ENCODE data around the gene BAAT. TPM values are rescaled to one million over a fixed set of nuclear protein-coding genes. Genes with fewer than 3 reads are reported as not detected.

The BAAT gene
- total and polyA plus RNA-seq, 2 donors = 0.09 to 0.11 TPM

DNA sequence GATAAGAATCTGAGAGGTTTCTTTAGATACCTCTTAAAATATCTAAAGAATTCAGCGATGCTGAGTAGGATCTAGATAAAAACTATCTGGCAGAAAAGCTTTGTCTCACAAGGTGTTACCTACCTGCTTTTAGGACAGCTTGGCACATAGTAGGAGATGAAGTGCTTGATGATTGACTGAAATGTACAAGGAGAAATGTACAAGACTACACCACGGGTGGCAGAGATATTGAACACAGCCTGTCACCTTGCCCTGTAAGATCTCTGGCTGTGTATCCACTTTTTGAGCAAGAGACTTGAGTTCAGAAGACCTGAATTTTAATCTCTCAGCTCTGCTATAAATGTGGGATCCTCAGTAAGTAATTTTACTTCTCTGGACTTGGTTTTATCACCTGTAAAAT, 35.1 kb upstream of the BAAT start:
- H3K27me3 ChIP-seq (ENCODE audit: control insufficient read depth in 2 of 2, insufficient read depth in 1 of 2, low read length in 1 of 2) = no peaks in the 10 kb centered on the region
- no peak overlapping the region for H3K4me3 ChIP-seq (ENCODE audit: low read length in 2 of 2)
- no peaks in the 10 kb centered on the region for H3K36me3 ChIP-seq (ENCODE audit: control insufficient read depth in 2 of 2, insufficient read depth in 2 of 2, low read length in 1 of 2)
- H3K9me3 ChIP-seq (ENCODE audit: control insufficient read depth in 2 of 2, insufficient read depth in 1 of 2, low read length in 1 of 2) = no peaks in the 10 kb centered on the region
- H3K27ac ChIP-seq (ENCODE audit: low read depth in 1 of 2, low read length in 1 of 2) = no peak overlapping the region
- no peak for DNase-seq (ENCODE audit: low read depth in 6 of 9, low spot score in 9 of 9)
- H3K4me1 ChIP-seq (ENCODE audit: control insufficient read depth in 2 of 2, insufficient read depth in 2 of 2, low read length in 2 of 2) = no peaks in the 10 kb centered on the region
- 96% methylated on average over 2 of the region's 2 CpGs for WGBS

DNA sequence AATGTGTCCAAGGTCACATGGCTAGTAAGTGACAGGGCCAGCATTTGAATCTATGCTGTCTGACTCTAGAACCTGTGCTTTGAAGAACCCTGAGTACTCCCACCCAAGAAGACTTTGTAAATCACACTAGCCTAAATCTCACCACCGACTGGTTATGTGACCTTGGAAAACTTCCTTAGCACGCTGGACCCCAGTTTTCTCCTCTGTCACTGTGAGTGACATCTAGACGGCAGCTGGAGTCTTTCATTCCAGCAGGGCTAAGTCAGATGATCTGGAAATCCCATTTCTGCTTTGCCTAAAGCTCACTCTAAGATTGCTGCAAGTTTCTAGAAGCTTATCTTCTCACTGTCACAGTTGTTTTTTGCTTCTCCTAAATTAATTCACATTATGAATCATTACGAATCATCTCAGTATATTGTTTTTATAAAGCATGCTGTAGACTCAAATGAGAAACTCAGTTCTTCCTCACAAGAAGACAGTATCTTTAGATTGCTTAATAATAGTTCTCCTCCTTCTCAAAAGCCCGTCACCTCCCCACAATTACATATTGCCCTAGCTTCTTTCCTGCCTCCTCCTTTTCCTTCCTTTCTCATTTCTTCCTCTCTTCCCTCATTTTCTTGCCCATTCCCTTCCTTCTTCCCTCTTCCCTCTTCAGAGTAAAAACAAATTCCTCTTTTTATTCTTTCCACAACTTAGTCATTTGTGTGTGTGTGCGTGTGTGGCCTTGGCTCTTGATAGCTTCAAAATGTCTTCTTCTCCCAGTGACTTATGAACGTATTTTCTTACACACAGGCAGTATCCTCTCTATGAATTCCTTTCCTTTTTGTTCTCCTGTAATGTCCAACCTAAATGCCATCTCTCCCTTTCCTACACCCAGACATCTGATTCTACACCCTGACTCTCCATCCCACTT, 34.0 kb upstream of the BAAT start:
- 92% methylated on average over 7 of the region's 7 CpGs for WGBS
- H3K36me3 ChIP-seq (ENCODE audit: control insufficient read depth in 2 of 2, insufficient read depth in 2 of 2, low read length in 1 of 2) = no peaks in the 10 kb centered on the region
- H3K27me3 ChIP-seq (ENCODE audit: control insufficient read depth in 2 of 2, insufficient read depth in 1 of 2, low read length in 1 of 2) = no peaks in the 10 kb centered on the region
- no peak overlapping the region for H3K27ac ChIP-seq (ENCODE audit: low read depth in 1 of 2, low read length in 1 of 2)
- no peaks in the 10 kb centered on the region for H3K4me1 ChIP-seq (ENCODE audit: control insufficient read depth in 2 of 2, insufficient read depth in 2 of 2, low read length in 2 of 2)
- DNase-seq (ENCODE audit: low read depth in 6 of 9, low spot score in 9 of 9) = no peak
- H3K9me3 ChIP-seq (ENCODE audit: control insufficient read depth in 2 of 2, insufficient read depth in 1 of 2, low read length in 1 of 2) = no peaks in the 10 kb centered on the region
- H3K4me3 ChIP-seq (ENCODE audit: low read length in 2 of 2) = no peak overlapping the region

GRCh38 chr9:101417977-101418376, 33.2 kb upstream of the BAAT start:
- no peak for DNase-seq (ENCODE audit: low read depth in 6 of 9, low spot score in 9 of 9)
- Histone ChIP-seq H3K4me1 (ENCODE audit: control insufficient read depth in 2 of 2, insufficient read depth in 2 of 2, low read length in 2 of 2) (no peaks in the 10 kb centered on the region), H3K27me3 (ENCODE audit: control insufficient read depth in 2 of 2, insufficient read depth in 1 of 2, low read length in 1 of 2) (no peaks in the 10 kb centered on the region), H3K4me3 (ENCODE audit: low read length in 2 of 2) (no peak overlapping the region), H3K27ac (ENCODE audit: low read depth in 1 of 2, low read length in 1 of 2) (no peak overlapping the region), H3K36me3 (ENCODE audit: control insufficient read depth in 2 of 2, insufficient read depth in 2 of 2, low read length in 1 of 2) (no peaks in the 10 kb centered on the region), H3K9me3 (ENCODE audit: control insufficient read depth in 2 of 2, insufficient read depth in 1 of 2, low read length in 1 of 2) (no peaks in the 10 kb centered on the region)

DNA sequence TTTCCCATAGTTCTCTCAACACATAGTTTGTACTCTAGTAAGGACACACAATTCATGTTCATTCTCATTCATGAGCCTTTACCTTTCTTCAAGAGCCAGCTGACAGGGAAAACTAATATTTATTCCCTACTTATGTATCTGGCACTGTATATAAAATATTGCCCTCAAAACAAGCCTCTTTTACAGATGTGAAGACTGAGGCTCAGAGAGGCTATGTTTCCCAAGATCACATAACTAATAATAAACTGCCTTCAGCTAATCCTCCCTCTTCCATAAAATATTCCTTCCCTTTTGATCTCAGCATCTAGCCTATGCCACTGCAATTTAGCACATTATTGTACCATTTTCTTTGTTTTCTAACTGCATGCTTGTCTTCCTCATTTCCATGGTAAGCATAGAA, 32.6 kb upstream of the BAAT start:
- no peaks in the 10 kb centered on the region for H3K9me3 ChIP-seq (ENCODE audit: control insufficient read depth in 2 of 2, insufficient read depth in 1 of 2, low read length in 1 of 2)
- no peaks in the 10 kb centered on the region for H3K4me1 ChIP-seq (ENCODE audit: control insufficient read depth in 2 of 2, insufficient read depth in 2 of 2, low read length in 2 of 2)
- no peak for DNase-seq (ENCODE audit: low read depth in 6 of 9, low spot score in 9 of 9)
- no peak overlapping the region for H3K27ac ChIP-seq (ENCODE audit: low read depth in 1 of 2, low read length in 1 of 2)
- H3K4me3 ChIP-seq (ENCODE audit: low read length in 2 of 2) = no peak overlapping the region
- H3K36me3 ChIP-seq (ENCODE audit: control insufficient read depth in 2 of 2, insufficient read depth in 2 of 2, low read length in 1 of 2) = no peaks in the 10 kb centered on the region
- no peaks in the 10 kb centered on the region for H3K27me3 ChIP-seq (ENCODE audit: control insufficient read depth in 2 of 2, insufficient read depth in 1 of 2, low read length in 1 of 2)

GRCh38 chr9:101415578-101415977, 30.8 kb upstream of the BAAT start:
- Histone ChIP-seq H3K4me1 (ENCODE audit: control insufficient read depth in 2 of 2, insufficient read depth in 2 of 2, low read length in 2 of 2) (no peaks in the 10 kb centered on the region), H3K36me3 (ENCODE audit: control insufficient read depth in 2 of 2, insufficient read depth in 2 of 2, low read length in 1 of 2) (no peaks in the 10 kb centered on the region), H3K4me3 (ENCODE audit: low read length in 2 of 2) (no peak overlapping the region), H3K9me3 (ENCODE audit: control insufficient read depth in 2 of 2, insufficient read depth in 1 of 2, low read length in 1 of 2) (no peaks in the 10 kb centered on the region), H3K27ac (ENCODE audit: low read depth in 1 of 2, low read length in 1 of 2) (no peak overlapping the region), H3K27me3 (ENCODE audit: control insufficient read depth in 2 of 2, insufficient read depth in 1 of 2, low read length in 1 of 2) (no peaks in the 10 kb centered on the region)
- DNase-seq (ENCODE audit: low read depth in 6 of 9, low spot score in 9 of 9) = no peak

DNA sequence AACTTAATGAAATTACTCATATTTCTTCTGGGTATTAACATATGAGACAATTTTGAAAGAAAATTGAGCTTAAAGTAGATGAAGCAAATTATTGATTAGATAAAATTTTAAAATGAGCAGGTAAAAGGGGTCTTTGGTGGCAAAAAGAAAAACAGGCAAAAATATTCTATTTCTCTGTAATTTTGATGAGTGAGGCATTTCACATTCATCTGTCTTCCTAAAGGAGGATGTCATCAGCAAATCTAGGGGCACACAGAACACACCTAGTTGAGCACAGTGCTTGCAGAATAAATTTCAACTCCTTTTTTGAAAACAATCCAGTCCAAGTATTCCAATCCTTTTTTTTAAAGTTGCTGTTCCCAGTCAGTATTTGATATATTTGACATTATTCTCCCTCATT, 30.0 kb upstream of the BAAT start:
- no peak for DNase-seq (ENCODE audit: low read depth in 6 of 9, low spot score in 9 of 9)
- Histone ChIP-seq H3K4me3 (ENCODE audit: low read length in 2 of 2) (no peak overlapping the region), H3K27ac (ENCODE audit: low read depth in 1 of 2, low read length in 1 of 2) (no peak overlapping the region), H3K36me3 (ENCODE audit: control insufficient read depth in 2 of 2, insufficient read depth in 2 of 2, low read length in 1 of 2) (no peaks in the 10 kb centered on the region), H3K9me3 (ENCODE audit: control insufficient read depth in 2 of 2, insufficient read depth in 1 of 2, low read length in 1 of 2) (no peaks in the 10 kb centered on the region), H3K4me1 (ENCODE audit: control insufficient read depth in 2 of 2, insufficient read depth in 2 of 2, low read length in 2 of 2) (no peaks in the 10 kb centered on the region), H3K27me3 (ENCODE audit: control insufficient read depth in 2 of 2, insufficient read depth in 1 of 2, low read length in 1 of 2) (no peaks in the 10 kb centered on the region)

GRCh38 chr9:101409079-101409477, 24.3 kb upstream of the BAAT start:
- 97% methylated on average over 4 of the region's 4 CpGs for WGBS
- Histone ChIP-seq H3K4me1 (ENCODE audit: control insufficient read depth in 2 of 2, insufficient read depth in 2 of 2, low read length in 2 of 2) (no peaks in the 10 kb centered on the region), H3K9me3 (ENCODE audit: control insufficient read depth in 2 of 2, insufficient read depth in 1 of 2, low read length in 1 of 2) (peaks cover 4 to 19% of the 10 kb centered on the region in 2 donors), H3K36me3 (ENCODE audit: control insufficient read depth in 2 of 2, insufficient read depth in 2 of 2, low read length in 1 of 2) (peaks cover 25 to 35% of the 10 kb centered on the region in 2 donors), H3K4me3 (ENCODE audit: low read length in 2 of 2) (no peak overlapping the region), H3K27ac (ENCODE audit: low read depth in 1 of 2, low read length in 1 of 2) (no peak overlapping the region), H3K27me3 (ENCODE audit: control insufficient read depth in 2 of 2, insufficient read depth in 1 of 2, low read length in 1 of 2) (no peaks in the 10 kb centered on the region)
- DNase-seq (ENCODE audit: low read depth in 6 of 9, low spot score in 9 of 9) = no peak

- Histone ChIP-seq H3K4me1 (ENCODE audit: control insufficient read depth in 2 of 2, insufficient read depth in 2 of 2, low read length in 2 of 2) (no peaks in the 10 kb centered on the region), H3K36me3 (ENCODE audit: control insufficient read depth in 2 of 2, insufficient read depth in 2 of 2, low read length in 1 of 2) (peaks cover 30 to 40% of the 10 kb centered on the region in 2 donors), H3K27me3 (ENCODE audit: control insufficient read depth in 2 of 2, insufficient read depth in 1 of 2, low read length in 1 of 2) (no peaks in the 10 kb centered on the region), H3K9me3 (ENCODE audit: control insufficient read depth in 2 of 2, insufficient read depth in 1 of 2, low read length in 1 of 2) (peaks cover 4 to 19% of the 10 kb centered on the region in 2 donors), H3K27ac (ENCODE audit: low read depth in 1 of 2, low read length in 1 of 2) (no peak overlapping the region), H3K4me3 (ENCODE audit: low read length in 2 of 2) (no peak overlapping the region)
- DNase-seq (ENCODE audit: low read depth in 6 of 9, low spot score in 9 of 9) = no peak
- 98% methylated on average over 5 of the region's 5 CpGs for WGBS
These were observed 23.7 kb upstream of the BAAT start for GRCh38 chr9:101408374-101409078.

GRCh38 chr9:101403516-101404285, 18.9 kb upstream of the BAAT start:
- Histone ChIP-seq H3K9me3 (ENCODE audit: control insufficient read depth in 2 of 2, insufficient read depth in 1 of 2, low read length in 1 of 2) (peaks cover 4 to 11% of the 10 kb centered on the region in 2 donors), H3K36me3 (ENCODE audit: control insufficient read depth in 2 of 2, insufficient read depth in 2 of 2, low read length in 1 of 2) (peaks cover 28 to 49% of the 10 kb centered on the region in 2 donors), H3K27me3 (ENCODE audit: control insufficient read depth in 2 of 2, insufficient read depth in 1 of 2, low read length in 1 of 2) (no peaks in the 10 kb centered on the region), H3K27ac (ENCODE audit: low read depth in 1 of 2, low read length in 1 of 2) (no peak overlapping the region), H3K4me3 (ENCODE audit: low read length in 2 of 2) (no peak overlapping the region), H3K4me1 (ENCODE audit: control insufficient read depth in 2 of 2, insufficient read depth in 2 of 2, low read length in 2 of 2) (peaks cover 10 to 14% of the 10 kb centered on the region in 2 donors)
- WGBS = 96% methylated on average over 9 of the region's 9 CpGs
- no peak for DNase-seq (ENCODE audit: low read depth in 6 of 9, low spot score in 9 of 9)
